Testis (tissue), 3 donors: ENCODE data around the gene NHEJ1. TPM values are rescaled to one million over a fixed set of nuclear protein-coding genes. Genes with fewer than 3 reads are reported as not detected.

Experiments
- DNase-seq: peaks from one replicate; pipeline ENCODE4 v3.0.0-alpha.2; 2019
- H3K27ac ChIP-seq, 2 donors: fragments of 200-600 bp; sonication (generic); one replicate each; pipeline ENCODE4 v1.5.1; 2019
- H3K27me3 ChIP-seq: fragments of 200-600 bp; sonication (generic); one replicate; pipeline ENCODE4 v1.5.1; 2019
- H3K36me3 ChIP-seq: fragments of 200-600 bp; sonication (generic); one replicate; pipeline ENCODE4 v1.5.1; 2017; ENCODE audit warnings: low read depth; ENCODE audit errors: missing control alignments
- H3K4me1 ChIP-seq: fragments of 200-600 bp; sonication (generic); one replicate; pipeline ENCODE4 v1.5.1; 2019
- H3K4me3 ChIP-seq, 2 donors: fragments of 200-600 bp; sonication (generic); one replicate each; pipeline ENCODE4 v1.5.1; 2017 to 2019
- H3K9me3 ChIP-seq: fragments of 200-600 bp; sonication (generic); one replicate; pipeline ENCODE4 v1.5.1; 2017
- POLR2A ChIP-seq: fragments of 450-650 bp; IDR thresholded peaks from one replicate; pipeline ENCODE4 v1.6.1; 2017; ENCODE audit warnings: antibody characterized with exemption, mild to moderate bottlenecking, moderate library complexity
- WGBS, 2 donors: methylation state at CpG; one replicate each; pipeline ENCODE4 v1.1.5; 2018; 5-methylcytosine and 5-hydroxymethylcytosine counted together
- intact Hi-C: fragments of 100-400 bp; cut with DNase I; formaldehyde crosslinking; loops from one replicate; pipeline ENCODE4 v1.15.1; 2023; ENCODE audit warnings: low total_unique reads
- polyA plus RNA-seq: library from polyadenylated mRNA; stranded (reverse); fragments of 350-450 nt; fragmentation: Illumina TruSeq; extraction: RNeasy Lipid Tissue Mini Kit (QIAGEN cat#74804); gene quantifications from one replicate; pipeline ENCODE4 v1.2.3, GENCODE V29; 2014; ENCODE audit warnings: low read depth, low replicate concordance; ENCODE audit not compliant: insufficient read depth
- total RNA-seq, 2 donors: library from RNA; depleted of rRNA; stranded (reverse); fragments of >200 nt; gene quantifications; one replicate each; pipeline ENCODE4 v1.2.3, GENCODE V29; 2016
- TF ChIP-seq, protein P1 (sequence below), 3 experiments: fragments of 450-650 bp in 2 of 3; fragments of 200-600 bp in 1 of 3; sonication (generic) in 1 of 3; IDR thresholded peaks; one replicate each; pipeline ENCODE4 v1.5.1; 2016 to 2019; ENCODE audit warnings: antibody characterized with exemption in 3 of 3, mild to moderate bottlenecking in 2 of 3, moderate library complexity in 1 of 3

The NHEJ1 gene
- total and polyA plus RNA-seq, 3 donors from 2014 or later = 33.4 to 67.0 (median 38.5) TPM

DNA sequence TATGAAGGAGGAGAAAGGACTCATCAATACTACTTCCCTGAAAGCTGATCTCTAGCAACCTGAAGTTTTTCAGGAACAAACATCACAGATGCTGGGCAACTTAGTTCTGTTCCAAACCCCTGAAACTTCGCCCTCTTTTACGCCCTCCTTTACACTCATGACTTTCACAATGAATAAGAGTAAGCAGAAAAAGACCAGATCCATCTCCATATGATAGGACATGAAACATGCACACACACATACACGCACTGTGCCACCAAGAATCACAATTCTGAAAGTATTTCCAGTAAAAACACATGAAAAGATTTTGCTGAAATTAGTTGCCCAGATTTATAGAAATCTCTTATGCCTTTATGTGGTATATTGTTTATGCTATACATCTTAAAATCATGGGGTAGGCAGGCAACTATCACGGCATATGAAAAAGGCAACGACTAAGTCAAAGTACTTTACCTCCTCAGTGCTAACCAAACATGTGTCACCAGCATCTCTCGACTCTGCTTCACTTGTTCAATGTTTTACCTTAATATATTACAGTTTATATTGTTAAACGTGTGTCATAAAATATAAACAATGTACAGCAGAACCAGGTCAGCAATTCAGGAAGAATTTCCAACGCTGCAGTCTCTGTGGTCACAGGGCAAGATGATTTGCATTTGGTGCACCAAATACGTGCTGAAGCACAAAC, 47.8 kb downstream of the NHEJ1 start:
- no peaks in the 10 kb centered on the region for H3K36me3 ChIP-seq
- H3K27ac ChIP-seq = no peak overlapping the region
- no peaks in the 10 kb centered on the region for H3K27me3 ChIP-seq
- 86 to 89% methylated on average over 9 of the region's 9 CpGs for WGBS, 2 donors
- H3K4me3 ChIP-seq = no peak overlapping the region
- DNase-seq = no peak
- intact Hi-C loops = loop anchor here (10.0 kb wide), 1 partner anchor 48 kb away; the partner anchor contains the start of gene IHH
- H3K4me1 ChIP-seq = no peaks in the 10 kb centered on the region
- no peaks in the 10 kb centered on the region for H3K9me3 ChIP-seq
- TF ChIP-seq, protein P1, sequence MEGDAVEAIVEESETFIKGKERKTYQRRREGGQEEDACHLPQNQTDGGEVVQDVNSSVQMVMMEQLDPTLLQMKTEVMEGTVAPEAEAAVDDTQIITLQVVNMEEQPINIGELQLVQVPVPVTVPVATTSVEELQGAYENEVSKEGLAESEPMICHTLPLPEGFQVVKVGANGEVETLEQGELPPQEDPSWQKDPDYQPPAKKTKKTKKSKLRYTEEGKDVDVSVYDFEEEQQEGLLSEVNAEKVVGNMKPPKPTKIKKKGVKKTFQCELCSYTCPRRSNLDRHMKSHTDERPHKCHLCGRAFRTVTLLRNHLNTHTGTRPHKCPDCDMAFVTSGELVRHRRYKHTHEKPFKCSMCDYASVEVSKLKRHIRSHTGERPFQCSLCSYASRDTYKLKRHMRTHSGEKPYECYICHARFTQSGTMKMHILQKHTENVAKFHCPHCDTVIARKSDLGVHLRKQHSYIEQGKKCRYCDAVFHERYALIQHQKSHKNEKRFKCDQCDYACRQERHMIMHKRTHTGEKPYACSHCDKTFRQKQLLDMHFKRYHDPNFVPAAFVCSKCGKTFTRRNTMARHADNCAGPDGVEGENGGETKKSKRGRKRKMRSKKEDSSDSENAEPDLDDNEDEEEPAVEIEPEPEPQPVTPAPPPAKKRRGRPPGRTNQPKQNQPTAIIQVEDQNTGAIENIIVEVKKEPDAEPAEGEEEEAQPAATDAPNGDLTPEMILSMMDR (IDR thresholded peaks at IDR 0.05) = no peak
- TF ChIP-seq POLR2A = no peak

GRCh38 chr2:219112062-219112406, 48.6 kb downstream of the NHEJ1 start:
- Histone ChIP-seq H3K4me3 (no peak overlapping the region), H3K36me3 (no peaks in the 10 kb centered on the region), H3K4me1 (no peaks in the 10 kb centered on the region), H3K9me3 (no peaks in the 10 kb centered on the region), H3K27me3 (no peaks in the 10 kb centered on the region), H3K27ac (no peak overlapping the region)
- TF ChIP-seq, protein P1 (IDR thresholded peaks at IDR 0.05) = no peak
- no peak for TF ChIP-seq POLR2A
- intact Hi-C loops = loop anchor here (10.0 kb wide), 1 partner anchor 47 kb away; the partner anchor contains the start of gene IHH
- 91 to 97% methylated on average over 2 of the region's 2 CpGs for WGBS, 2 donors
- no peak for DNase-seq

DNA sequence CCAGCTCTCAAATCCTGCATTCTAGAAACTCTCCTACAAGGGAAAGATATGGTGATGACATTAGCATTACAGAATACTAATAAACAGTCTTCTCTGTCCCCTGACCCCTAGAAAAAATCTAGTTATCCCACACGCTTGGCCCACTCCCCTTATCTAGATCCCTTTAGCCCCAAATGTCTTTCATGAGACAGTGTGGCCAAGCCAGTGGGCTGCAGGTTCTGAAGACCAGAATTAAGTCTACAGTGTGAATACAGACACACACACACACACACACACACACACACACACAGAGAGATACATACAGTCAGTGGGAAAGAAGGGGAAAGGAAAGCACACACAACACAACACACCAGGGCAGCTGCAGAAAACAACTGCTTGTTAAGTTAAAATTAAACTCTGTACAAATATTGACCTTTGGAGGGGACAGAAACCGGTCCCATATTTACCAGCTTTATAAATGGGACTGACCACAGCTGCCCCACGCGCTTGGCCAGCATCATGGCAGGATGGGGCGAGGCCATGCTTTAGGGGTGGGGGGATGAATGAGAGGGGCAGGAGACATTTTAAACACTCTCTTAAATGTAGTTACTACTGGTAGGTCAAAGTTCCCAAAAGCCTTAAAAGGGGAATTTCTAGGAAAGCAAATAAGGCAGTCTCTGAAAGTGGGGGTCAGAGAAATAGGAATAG, 49.1 kb downstream of the NHEJ1 start:
- no peak overlapping the region for H3K4me3 ChIP-seq
- H3K4me1 ChIP-seq = no peaks in the 10 kb centered on the region
- H3K9me3 ChIP-seq = no peaks in the 10 kb centered on the region
- no peak for TF ChIP-seq POLR2A
- TF ChIP-seq, protein P1 (IDR thresholded peaks at IDR 0.05) = no peak
- H3K27me3 ChIP-seq = no peaks in the 10 kb centered on the region
- no peak overlapping the region for H3K27ac ChIP-seq
- H3K36me3 ChIP-seq = no peaks in the 10 kb centered on the region
- intact Hi-C loops = loop anchor here (10.0 kb wide), 1 partner anchor 47 kb away; the partner anchor contains the start of gene IHH
- WGBS, 2 donors = 90 to 93% methylated on average over 5 of the region's 5 CpGs
- DNase-seq = no peak

- TF ChIP-seq, protein P1 (IDR thresholded peaks at IDR 0.05) = no peak
- no peak for TF ChIP-seq POLR2A
- Histone ChIP-seq H3K27me3 (no peaks in the 10 kb centered on the region), H3K36me3 (no peaks in the 10 kb centered on the region), H3K4me3 (no peak overlapping the region), H3K27ac (no peak overlapping the region), H3K4me1 (no peaks in the 10 kb centered on the region), H3K9me3 (no peaks in the 10 kb centered on the region)
- 85 to 93% methylated on average over 3 of the region's 3 CpGs for WGBS, 2 donors
- no peak for DNase-seq
- intact Hi-C loops = no loop called here
Observed at GRCh38 chr2:219109471-219109870, 51.1 kb downstream of the NHEJ1 start.
